ENCODE results near the gene MCHR1. TPM values are rescaled to one million over a fixed set of nuclear protein-coding genes. Genes with fewer than 3 reads are reported as not detected.
"Not testable (repeated sequence)": the region's sequence is repeated elsewhere in the genome, so short reads cannot be mapped to it uniquely, and the experiment has no call there.

MCHR1 gene
- total RNA-seq, 1 experiment from 2014 or later, result not detected

- DNase-seq (ENCODE audit: low read depth), result not testable (repeated sequence)
These were observed 22.6 kb upstream of the MCHR1 start for GRCh38 chr22:40656651-40657050.

- DNase-seq (ENCODE audit: low read depth), result no peak
These were observed 20.1 kb upstream of the MCHR1 start for GRCh38 chr22:40659166-40659565.

- no peak for DNase-seq (ENCODE audit: low read depth)
These were observed 18.6 kb upstream of the MCHR1 start for GRCh38 chr22:40660730-40661129.

GRCh38 chr22:40661671-40662070, 17.6 kb upstream of the MCHR1 start:
- DNase-seq (ENCODE audit: low read depth), result no peak

GRCh38 chr22:40665312-40665711, 14.0 kb upstream of the MCHR1 start:
- no peak for DNase-seq (ENCODE audit: low read depth)

- no peak for DNase-seq (ENCODE audit: low read depth)
These were observed 13.0 kb upstream of the MCHR1 start for GRCh38 chr22:40666151-40666848.

GRCh38 chr22:40668611-40669411, 10.5 kb upstream of the MCHR1 start:
- DNase-seq (ENCODE audit: low read depth), result peak; percentile 19

GRCh38 chr22:40670058-40670457, 9.2 kb upstream of the MCHR1 start:
- DNase-seq (ENCODE audit: low read depth), result no peak

GRCh38 chr22:40671369-40671768, 7.9 kb upstream of the MCHR1 start:
- DNase-seq (ENCODE audit: low read depth), result no peak

GRCh38 chr22:40671796-40672360, 7.4 kb upstream of the MCHR1 start:
- no peak for DNase-seq (ENCODE audit: low read depth)

GRCh38 chr22:40673017-40673416, 6.3 kb upstream of the MCHR1 start:
- no peak for DNase-seq (ENCODE audit: low read depth)

GRCh38 chr22:40674274-40674673, 5.0 kb upstream of the MCHR1 start:
- DNase-seq (ENCODE audit: low read depth), result no peak

- not testable (repeated sequence) for DNase-seq (ENCODE audit: low read depth)
These were observed 3.1 kb upstream of the MCHR1 start for GRCh38 chr22:40676166-40676565.

- DNase-seq (ENCODE audit: low read depth), result no peak
These were observed 2.6 kb upstream of the MCHR1 start for GRCh38 chr22:40676644-40677043.

- DNase-seq (ENCODE audit: low read depth), result no peak
These were observed 613 bp upstream of the MCHR1 start for GRCh38 chr22:40678493-40679248.

GRCh38 chr22:40679964-40680818, 907 bp downstream of the MCHR1 start:
- no peak for DNase-seq (ENCODE audit: low read depth)

GRCh38 chr22:40680819-40681183, 1.5 kb downstream of the MCHR1 start:
- no peak for DNase-seq (ENCODE audit: low read depth)

- no peak for DNase-seq (ENCODE audit: low read depth)
These were observed 2.2 kb downstream of the MCHR1 start for GRCh38 chr22:40681451-40681850.

- no peak for DNase-seq (ENCODE audit: low read depth)
These were observed 5.4 kb downstream of the MCHR1 start for GRCh38 chr22:40684728-40685127.

GRCh38 chr22:40685406-40685805, 6.1 kb downstream of the MCHR1 start:
- DNase-seq (ENCODE audit: low read depth), result no peak

- no peak for DNase-seq (ENCODE audit: low read depth)
These were observed 8.4 kb downstream of the MCHR1 start for GRCh38 chr22:40687706-40688105.

Measured in Daoy (cell line).